Measurements from ENCODE around the gene ATP11A. TPM values are rescaled to one million over a fixed set of nuclear protein-coding genes. Genes with fewer than 3 reads are reported as not detected.

Gene ATP11A
- total and polyA plus RNA-seq, 2 experiments from 2014 or later = 12.3 to 52.6 TPM

DNA sequence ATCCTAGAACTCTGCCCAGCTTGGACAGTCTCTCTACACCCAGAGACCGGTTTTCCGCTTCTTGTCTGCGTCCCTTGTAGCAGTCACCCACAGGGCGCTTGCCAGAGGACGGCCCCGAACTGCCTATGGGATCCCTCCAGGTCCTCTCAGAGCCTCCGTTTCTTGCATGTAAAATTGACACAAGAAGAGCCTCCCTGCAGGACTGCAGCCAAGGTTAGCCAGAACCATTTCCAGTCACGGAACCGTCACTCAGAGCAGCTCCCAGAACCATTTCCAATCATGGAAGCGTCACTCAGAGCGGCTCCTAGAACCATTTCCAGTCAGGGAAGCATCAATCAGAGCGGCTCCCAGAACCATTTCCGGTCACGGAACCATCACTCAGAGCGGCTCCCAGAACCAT lies 65.5 kb downstream of the ATP11A start (continued):
- TF ChIP-seq ZNF462 (CRISPR knock-in tag; IDR thresholded peaks at IDR 0.05) (no peak), NANOG (IDR thresholded peaks at IDR 0.05; ENCODE audit: borderline replicate concordance) (no peak), ZNF331 (CRISPR knock-in tag; IDR thresholded peaks at IDR 0.05; ENCODE audit: low read depth) (no peak), STAT1 (IDR thresholded peaks at IDR 0.05; ENCODE audit: unreplicated experiment) (no peak), CTCF (conservative IDR thresholded peaks at IDR 0.05; ENCODE audit: low read depth in 2 of 2) (no peak)

DNA sequence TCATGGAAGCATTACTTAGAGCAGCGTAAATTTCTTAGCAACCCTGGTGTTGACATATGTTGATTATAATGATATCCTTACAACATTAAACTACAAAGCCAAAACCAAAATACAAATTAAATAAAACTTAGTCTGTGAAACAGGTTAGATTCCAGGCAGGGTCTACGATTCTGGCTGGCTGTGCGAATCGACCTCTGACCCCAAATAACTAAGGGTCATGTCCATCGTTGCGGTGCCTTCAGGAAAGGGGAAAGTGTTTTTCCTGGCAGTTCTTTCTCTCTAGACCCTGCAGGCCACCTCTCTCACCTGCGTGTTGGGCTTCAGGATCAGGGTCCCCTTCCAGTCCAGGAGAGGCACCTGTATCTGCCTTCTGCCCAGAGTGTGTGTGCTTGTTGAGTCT lies 66.2 kb downstream of the ATP11A start:
- H3K36me3 ChIP-seq (ENCODE audit: insufficient read depth) = no peaks in the 10 kb centered on the region
- peaks cover 10% of the 10 kb centered on the region for H3K27me3 Mint-ChIP-seq (ENCODE audit: insufficient read depth, low read depth, poor library complexity)
- TF ChIP-seq JUNB (IDR thresholded peaks at IDR 0.05; ENCODE audit: unreplicated experiment) (no peak), REST (IDR thresholded peaks at IDR 0.05; ENCODE audit: unreplicated experiment) (no peak), ZNF114 (CRISPR knock-in tag; IDR thresholded peaks at IDR 0.05) (no peak), CREB1 (CRISPR knock-in tag; IDR thresholded peaks at IDR 0.05; ENCODE audit: low read depth) (no peak), CTCF (conservative IDR thresholded peaks at IDR 0.05; ENCODE audit: low read depth in 2 of 2) (no peak)
- H3K79me2 ChIP-seq (replicated peaks; ENCODE audit: insufficient read depth) = peaks cover 75% of the 10 kb centered on the region
- H3K9me2 ChIP-seq (ENCODE audit: insufficient read depth) = no peaks in the 10 kb centered on the region
- H3K27ac Mint-ChIP-seq = no peak overlapping the region
- H3K4me1 ChIP-seq (ENCODE audit: insufficient read depth) = peaks cover 7% of the 10 kb centered on the region; the same call in 1 of the 2 replicates
- no peaks in the 10 kb centered on the region for H3K27me3 ChIP-seq (ENCODE audit: insufficient read depth)
- no peak overlapping the region for H3K4me3 ChIP-seq
- ATAC-seq = no peak
- H2AFZ ChIP-seq = no peak overlapping the region
- no peaks in the 10 kb centered on the region; the same call in 2 of the 3 replicates for H3K36me3 Mint-ChIP-seq (ENCODE audit: low read depth)
- no peak for DNase-seq (ENCODE audit: low spot score)
- H3K4me1 Mint-ChIP-seq = peaks cover 54% of the 10 kb centered on the region
- no peaks in the 10 kb centered on the region for H3K9me3 Mint-ChIP-seq
- H3K4me3 Mint-ChIP-seq = no peak overlapping the region
- H4K20me1 ChIP-seq (replicated peaks; ENCODE audit: insufficient read depth) = no peaks in the 10 kb centered on the region
- no peak overlapping the region for H3K4me2 ChIP-seq
- H3K27ac ChIP-seq (ENCODE audit: low read depth) = no peak overlapping the region
- H3F3A ChIP-seq (replicated peaks; ENCODE audit: low read depth) = no peaks in the 10 kb centered on the region

Data from GM23338 (cell line).